Mesendoderm (in vitro differentiated cells): ENCODE results near the gene ANLN.

Experiments used
- DNase-seq: peaks from one replicate; pipeline ENCODE4 v3.0.0; 2013
- H2AK5ac ChIP-seq: 2 replicates; pipeline ENCODE4 v1.6.1; 2013; ENCODE audit warnings: low read length, inconsistent platforms
- H2BK120ac ChIP-seq: 2 replicates; pipeline ENCODE4 v1.6.1; 2013; ENCODE audit warnings: low read depth, mild to moderate bottlenecking, low read length, moderate library complexity, mixed read lengths
- H2BK15ac ChIP-seq: replicated peaks from 2 replicates; pipeline ENCODE4 v1.6.1; 2013; ENCODE audit warnings: low read depth, mild to moderate bottlenecking, moderate library complexity
- H2BK5ac ChIP-seq: 2 replicates; pipeline ENCODE4 v1.6.1; 2013; ENCODE audit warnings: low read length, inconsistent platforms
- H3K18ac ChIP-seq: 2 replicates; pipeline ENCODE4 v1.6.1; 2013; ENCODE audit warnings: mild to moderate bottlenecking, low read length, mixed read lengths
- H3K23ac ChIP-seq: one replicate; pipeline ENCODE4 v1.6.1; 2013; ENCODE audit warnings: low read length
- H3K27ac ChIP-seq: 2 replicates; pipeline ENCODE4 v1.5.1; 2013; ENCODE audit warnings: low read depth, mild to moderate bottlenecking, inconsistent platforms, low read length, moderate library complexity
- H3K27me3 ChIP-seq: 2 replicates; pipeline ENCODE4 v1.6.1; 2013; ENCODE audit warnings: low read length, control low read depth, mild to moderate bottlenecking, inconsistent platforms; ENCODE audit not compliant: insufficient read depth, poor library complexity
- H3K36me3 ChIP-seq: 2 replicates; pipeline ENCODE4 v1.6.1; 2013; ENCODE audit warnings: low read length, inconsistent platforms; ENCODE audit not compliant: control insufficient read depth, insufficient read depth
- H3K4ac ChIP-seq: one replicate; pipeline ENCODE4 v1.6.1; 2013; ENCODE audit warnings: low read depth, mild to moderate bottlenecking, low read length, moderate library complexity
- H3K4me1 ChIP-seq: 2 replicates; pipeline ENCODE4 v1.6.1; 2013; ENCODE audit warnings: low read depth, low read length, inconsistent platforms; ENCODE audit not compliant: control insufficient read depth
- H3K4me2 ChIP-seq: 2 replicates; pipeline ENCODE4 v1.6.1; 2013; ENCODE audit warnings: low read length
- H3K4me3 ChIP-seq: 2 replicates; pipeline ENCODE4 v1.5.1; 2013; ENCODE audit warnings: mild to moderate bottlenecking, low read length
- H3K56ac ChIP-seq: one replicate; pipeline ENCODE4 v1.6.1; 2013; ENCODE audit warnings: low read length
- H3K79me1 ChIP-seq: 2 replicates; pipeline ENCODE4 v1.6.1; 2013; ENCODE audit warnings: low read length, inconsistent platforms
- H3K79me2 ChIP-seq: 2 replicates; pipeline ENCODE4 v1.6.1; 2013; ENCODE audit warnings: mild to moderate bottlenecking, low read length; ENCODE audit not compliant: control insufficient read depth, insufficient read depth
- H3K9ac ChIP-seq: 2 replicates; pipeline ENCODE4 v1.6.1; 2013; ENCODE audit warnings: low read length, inconsistent platforms
- H4K5ac ChIP-seq: one replicate; pipeline ENCODE4 v1.6.1; 2013; ENCODE audit warnings: low read length
- H4K8ac ChIP-seq: one replicate; pipeline ENCODE4 v1.6.1; 2013; ENCODE audit warnings: low read depth, mild to moderate bottlenecking, control low read depth, low read length, moderate library complexity
- WGBS: extraction: QIAGEN DNeasy Blood & Tissue Kit; methylation state at CpG from one replicate; pipeline ENCODE4 v1.1.7; 2013; ENCODE audit warnings: low lambda C conversion rate, missing lambda C conversion rate; ENCODE audit not compliant: insufficient coverage; ENCODE audit errors: extremely low coverage; 5-methylcytosine and 5-hydroxymethylcytosine counted together

The ANLN gene

GRCh38 chr7:36455646-36456045 lies 66.0 kb downstream of the ANLN start:
- H3K23ac ChIP-seq: no peak overlapping the region
- peaks cover 3% of the 10 kb centered on the region for H3K4me1 ChIP-seq
- H3K36me3 ChIP-seq: peaks cover 3% of the 10 kb centered on the region
- WGBS: no CpG with 5 or more reads among the region's 4 CpGs
- no peaks in the 10 kb centered on the region for H3K79me1 ChIP-seq
- H4K5ac ChIP-seq: no peak overlapping the region
- H2BK120ac ChIP-seq: no peak overlapping the region
- DNase-seq: no peak
- H3K27me3 ChIP-seq: no peaks in the 10 kb centered on the region
- H3K56ac ChIP-seq: no peak overlapping the region
- no peaks in the 10 kb centered on the region for H3K79me2 ChIP-seq
- no peak overlapping the region for H3K18ac ChIP-seq
- no peak overlapping the region for H3K4ac ChIP-seq
- H2AK5ac ChIP-seq: no peak overlapping the region
- H3K27ac ChIP-seq: no peak overlapping the region
- H2BK5ac ChIP-seq: no peak overlapping the region
- no peak overlapping the region for H3K4me2 ChIP-seq
- no peak overlapping the region for H3K9ac ChIP-seq
- H3K4me3 ChIP-seq: no peak overlapping the region
- H4K8ac ChIP-seq: no peak overlapping the region
- H2BK15ac ChIP-seq: no peak overlapping the region

- Histone ChIP-seq H4K5ac (no peak overlapping the region), H4K8ac (no peak overlapping the region), H3K4me1 (peaks cover 3% of the 10 kb centered on the region), H3K4me3 (no peak overlapping the region), H2AK5ac (no peak overlapping the region), H2BK120ac (no peak overlapping the region), H3K4me2 (no peak overlapping the region), H3K36me3 (peaks cover 3% of the 10 kb centered on the region), H3K9ac (no peak overlapping the region), H3K23ac (no peak overlapping the region), H3K27me3 (no peaks in the 10 kb centered on the region), H3K79me1 (no peaks in the 10 kb centered on the region), H2BK5ac (no peak overlapping the region), H3K79me2 (no peaks in the 10 kb centered on the region), H3K27ac (peak overlapping the region; percentile 25), H3K4ac (no peak overlapping the region), H3K56ac (no peak overlapping the region), H3K18ac (no peak overlapping the region), H2BK15ac (no peak overlapping the region)
- no peak for DNase-seq
- WGBS: no CpG with 5 or more reads among the region's 3 CpGs
These were observed 66.5 kb downstream of the ANLN start for GRCh38 chr7:36456138-36456537.

DNA sequence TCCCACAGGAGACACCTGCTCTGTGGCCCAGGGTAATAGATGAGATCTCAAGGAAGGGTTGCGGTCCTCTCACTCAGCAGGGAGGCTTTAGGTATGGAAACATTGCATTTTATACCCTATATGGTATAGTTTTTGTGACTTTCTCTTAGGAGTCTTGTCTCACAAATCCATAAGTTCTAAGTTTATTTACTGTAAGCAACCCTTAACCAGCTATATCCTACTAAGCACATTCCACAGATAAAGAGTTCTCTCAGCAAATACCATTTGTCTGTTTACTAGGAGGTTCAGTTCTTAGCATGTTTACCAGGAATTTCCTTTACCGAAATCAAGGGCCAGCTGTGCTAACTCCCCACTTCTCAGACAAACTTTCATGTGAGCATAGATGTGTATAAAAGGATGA lies 66.9 kb downstream of the ANLN start:
- Histone ChIP-seq H3K9ac (no peak overlapping the region), H2BK120ac (no peak overlapping the region), H3K23ac (no peak overlapping the region), H2AK5ac (no peak overlapping the region), H2BK5ac (no peak overlapping the region), H3K79me2 (no peaks in the 10 kb centered on the region), H3K56ac (no peak overlapping the region), H2BK15ac (no peak overlapping the region), H3K79me1 (no peaks in the 10 kb centered on the region), H3K4me3 (no peak overlapping the region), H3K27me3 (no peaks in the 10 kb centered on the region), H3K4ac (no peak overlapping the region), H4K8ac (no peak overlapping the region), H3K4me2 (no peak overlapping the region), H3K18ac (no peak overlapping the region), H4K5ac (no peak overlapping the region), H3K4me1 (peaks cover 3% of the 10 kb centered on the region), H3K27ac (peak overlapping the region; percentile 25), H3K36me3 (peaks cover 3% of the 10 kb centered on the region)
- DNase-seq: peak; percentile 10
- WGBS: no CpG with 5 or more reads among the region's 2 CpGs

GRCh38 chr7:36459236-36459960 lies 69.7 kb downstream of the ANLN start:
- Histone ChIP-seq H3K4me3 (no peak overlapping the region), H3K56ac (peak overlapping the region; percentile 40), H3K36me3 (no peaks in the 10 kb centered on the region), H3K4me2 (no peak overlapping the region), H3K23ac (no peak overlapping the region), H2AK5ac (no peak overlapping the region), H3K27me3 (no peaks in the 10 kb centered on the region), H3K4me1 (peaks cover 3% of the 10 kb centered on the region), H4K8ac (no peak overlapping the region), H3K9ac (no peak overlapping the region), H2BK5ac (no peak overlapping the region), H2BK15ac (no peak overlapping the region), H3K79me1 (no peaks in the 10 kb centered on the region), H3K18ac (no peak overlapping the region), H3K79me2 (no peaks in the 10 kb centered on the region), H4K5ac (no peak overlapping the region), H3K4ac (no peak overlapping the region), H3K27ac (peak overlapping the region; percentile 67), H2BK120ac (no peak overlapping the region)
- no CpG with 5 or more reads among the region's 12 CpGs for WGBS
- DNase-seq: peak; percentile 94

GRCh38 chr7:36460811-36461429 lies 71.3 kb downstream of the ANLN start:
- Histone ChIP-seq H3K4me2 (no peak overlapping the region), H3K4ac (peak overlapping the region; percentile 59), H4K8ac (no peak overlapping the region), H3K79me2 (no peaks in the 10 kb centered on the region), H3K4me1 (peaks cover 3% of the 10 kb centered on the region), H3K56ac (no peak overlapping the region), H3K36me3 (no peaks in the 10 kb centered on the region), H3K4me3 (no peak overlapping the region), H2BK120ac (no peak overlapping the region), H2BK5ac (no peak overlapping the region), H2BK15ac (no peak overlapping the region), H4K5ac (no peak overlapping the region), H3K18ac (no peak overlapping the region), H2AK5ac (no peak overlapping the region), H3K79me1 (no peaks in the 10 kb centered on the region), H3K9ac (no peak overlapping the region), H3K27me3 (no peaks in the 10 kb centered on the region), H3K23ac (no peak overlapping the region), H3K27ac (no peak overlapping the region)
- DNase-seq: no peak
- no CpG with 5 or more reads among the region's 8 CpGs for WGBS
